ENCODE results near the gene SCN8A. TPM values are rescaled to one million over a fixed set of nuclear protein-coding genes. Genes with fewer than 3 reads are reported as not detected.
"Not testable (repeated sequence)": the region's sequence is repeated elsewhere in the genome, so short reads cannot be mapped to it uniquely, and the experiment has no call there.

Gene SCN8A
- total RNA-seq, 1 donor from 2014 or later = 0.22 TPM

- no peak for ATAC-seq
- intact Hi-C loops (cut with micrococcal nuclease) = no loop called here
- no peak for DNase-seq
Measured at GRCh38 chr12:51793201-51793600, 202.2 kb downstream of the SCN8A start.

GRCh38 chr12:51797301-51797700 is 206.3 kb downstream of the SCN8A start:
- DNase-seq (no peak), ATAC-seq (no peak)
- intact Hi-C loops (cut with micrococcal nuclease) = no loop called here

- intact Hi-C loops (cut with micrococcal nuclease); DNase-seq; ATAC-seq: not testable (repeated sequence)
Measured at GRCh38 chr12:51798051-51798450, 207.0 kb downstream of the SCN8A start.

GRCh38 chr12:51798501-51798900 is 207.5 kb downstream of the SCN8A start:
- no peak for ATAC-seq
- DNase-seq = no peak
- intact Hi-C loops (cut with micrococcal nuclease) = no loop called here

- no peak for ATAC-seq
- intact Hi-C loops (cut with micrococcal nuclease) = no loop called here
- DNase-seq = no peak
Measured at GRCh38 chr12:51801027-51801426, 210.0 kb downstream of the SCN8A start.

GRCh38 chr12:51806896-51807295 is 215.9 kb downstream of the SCN8A start:
- ATAC-seq = no peak
- intact Hi-C loops (cut with micrococcal nuclease) = no loop called here
- DNase-seq = no peak

- intact Hi-C loops (cut with micrococcal nuclease) = no loop called here
- ATAC-seq = no peak
Measured at GRCh38 chr12:51809193-51809592, 218.2 kb downstream of the SCN8A start.

GRCh38 chr12:51811203-51812202 is 220.5 kb downstream of the SCN8A start:
- no peak for DNase-seq
- intact Hi-C loops (cut with micrococcal nuclease) = loop anchor here (10.0 kb wide), 1 partner anchor 387 kb away; the partner anchor contains the start of gene SLC4A8
- ATAC-seq = no peak

More at GRCh38 chr12:51809193-51809592, 218.2 kb downstream of the SCN8A start:
- no peak for DNase-seq

- DNase-seq = no peak
- intact Hi-C loops (cut with micrococcal nuclease) = loop anchor here (10.0 kb wide), 1 partner anchor 388 kb away; the partner anchor contains the start of gene SLC4A8
- ATAC-seq = no peak
Measured at GRCh38 chr12:51812871-51813270, 221.8 kb downstream of the SCN8A start.

GRCh38 chr12:51813931-51814310 is 222.9 kb downstream of the SCN8A start:
- intact Hi-C loops (cut with micrococcal nuclease) = loop anchor here (10.0 kb wide), 1 partner anchor 389 kb away; the partner anchor contains the start of gene SLC4A8
- ATAC-seq (no peak), DNase-seq (no peak)

- DNase-seq (peak; percentile 92), ATAC-seq (peak; percentile 91)
- intact Hi-C loops (cut with micrococcal nuclease) = loop anchor here (10.0 kb wide), 1 partner anchor 390 kb away; the partner anchor contains the start of gene SLC4A8
Measured at GRCh38 chr12:51814311-51815088, 223.5 kb downstream of the SCN8A start.

GRCh38 chr12:51815571-51815970 is 224.5 kb downstream of the SCN8A start:
- DNase-seq = no peak
- no peak for ATAC-seq
- intact Hi-C loops (cut with micrococcal nuclease) = loop anchor here (10.0 kb wide), 1 partner anchor 391 kb away; the partner anchor contains the start of gene SLC4A8

GRCh38 chr12:51817027-51817953 is 226.3 kb downstream of the SCN8A start:
- DNase-seq (no peak), ATAC-seq (no peak)
- intact Hi-C loops (cut with micrococcal nuclease) = loop anchor here (10.0 kb wide), 1 partner anchor 392 kb away; the partner anchor contains the start of gene SLC4A8

- DNase-seq (no peak), ATAC-seq (no peak)
- intact Hi-C loops (cut with micrococcal nuclease) = loop anchor here (10.0 kb wide), 1 partner anchor 393 kb away; the partner anchor contains the start of gene SLC4A8
Measured at GRCh38 chr12:51818086-51818485, 227.1 kb downstream of the SCN8A start.

- ATAC-seq (no peak), DNase-seq (no peak)
- intact Hi-C loops (cut with micrococcal nuclease) = loop anchor here (10.0 kb wide), 1 partner anchor 394 kb away; the partner anchor contains the start of gene SLC4A8
Measured at GRCh38 chr12:51818566-51819300, 227.7 kb downstream of the SCN8A start.

- DNase-seq = no peak
- ATAC-seq = no peak
- intact Hi-C loops (cut with micrococcal nuclease) = loop anchor here (10.0 kb wide), 1 partner anchor 395 kb away; the partner anchor contains the start of gene SLC4A8
Measured at GRCh38 chr12:51819736-51820525, 228.9 kb downstream of the SCN8A start.

All from left ventricle myocardium superior (tissue), 1 donor.